Astrocyte of the cerebellum (primary cell): ENCODE results near the gene CD300LG.

Experiments used
- DNase-seq: peaks from one replicate; pipeline ENCODE4 v3.0.0-alpha.2; 2011; ENCODE audit warnings: low read depth
- H3K4me3 ChIP-seq: 2 replicates; pipeline ENCODE4 v1.5.1; 2011; ENCODE audit warnings: mild to moderate bottlenecking, low read depth, low read length, moderate library complexity
- CTCF ChIP-seq: IDR thresholded peaks from 2 replicates; pipeline ENCODE4 v1.5.1; 2012; ENCODE audit warnings: low read length, low read depth, moderate library complexity, mild to moderate bottlenecking; ENCODE audit errors: missing control alignments
- in situ Hi-C: cut with HindIII; loops from 2 replicates; pipeline ENCODE4 v1.10.0; 2017; ENCODE audit warnings: low sequenced_read_pairs

Gene CD300LG

GRCh38 chr17:43848601-43849000 lies 1.6 kb downstream of the CD300LG start:
- no peak overlapping the region for H3K4me3 ChIP-seq
- DNase-seq, result no peak
- TF ChIP-seq CTCF, result no peak
- in situ Hi-C loops, result loop anchor here (10.0 kb wide), 1 partner anchor 144 kb away; no protein-coding TSS in a partner anchor

GRCh38 chr17:43849116-43849515 lies 2.1 kb downstream of the CD300LG start:
- in situ Hi-C loops, result loop anchor here (10.0 kb wide), 1 partner anchor 144 kb away; no protein-coding TSS in a partner anchor

GRCh38 chr17:43852571-43852970 lies 5.6 kb downstream of the CD300LG start:
- no peak for TF ChIP-seq CTCF
- no peak overlapping the region for H3K4me3 ChIP-seq
- DNase-seq, result no peak
- in situ Hi-C loops, result no loop called here

More at GRCh38 chr17:43849116-43849515, 2.1 kb downstream of the CD300LG start:
- no peak for DNase-seq
- TF ChIP-seq CTCF, result no peak
- H3K4me3 ChIP-seq, result no peak overlapping the region

- in situ Hi-C loops, result no loop called here
- TF ChIP-seq CTCF, result no peak
- H3K4me3 ChIP-seq, result no peak overlapping the region
- DNase-seq, result no peak
Observed at GRCh38 chr17:43853546-43853945, 6.6 kb downstream of the CD300LG start.

- no peak for DNase-seq
- in situ Hi-C loops, result no loop called here
- no peak for TF ChIP-seq CTCF
- no peak overlapping the region for H3K4me3 ChIP-seq
Observed at GRCh38 chr17:43854498-43854897, 7.5 kb downstream of the CD300LG start.

GRCh38 chr17:43855061-43855460 lies 8.1 kb downstream of the CD300LG start:
- TF ChIP-seq CTCF, result no peak
- in situ Hi-C loops, result no loop called here
- no peak for DNase-seq
- no peak overlapping the region for H3K4me3 ChIP-seq

GRCh38 chr17:43856141-43856540 lies 9.2 kb downstream of the CD300LG start:
- no peak overlapping the region for H3K4me3 ChIP-seq
- in situ Hi-C loops, result no loop called here
- DNase-seq, result no peak
- TF ChIP-seq CTCF, result no peak
